NB4 (cell line): ENCODE results near the gene KRTAP10-9.

Experiments
- CTCF ChIP-seq: IDR thresholded peaks from one replicate; pipeline ENCODE4 v1.5.1; 2012; ENCODE audit warnings: low read depth, low read length
- MYC ChIP-seq: IDR thresholded peaks from 2 replicates; pipeline ENCODE4 v1.6.1; 2011; ENCODE audit warnings: low read depth, low read length
- POLR2A ChIP-seq: IDR thresholded peaks from 2 replicates; pipeline ENCODE4 v1.6.1; 2011; ENCODE audit warnings: mild to moderate bottlenecking; ENCODE audit not compliant: insufficient read length; ENCODE audit errors: extremely low read depth

GRCh38 chr21:44654576-44655175 is 27.8 kb downstream of the KRTAP10-9 start, which contains the start of gene KRTAP12-4:
- TF ChIP-seq CTCF (no peak), POLR2A (no peak), MYC (no peak)
